WERI-Rb-1 (cell line): ENCODE data around the gene FLOT1.

Source experiments
- DNase-seq: peaks from one replicate; pipeline ENCODE4 v3.0.0-alpha.2; 2020
- H3K27ac ChIP-seq: fragments of 250-450 bp; sonication (Bioruptor Pico); 2 replicates; pipeline ENCODE4 v1.5.1; 2020; ENCODE audit warnings: mild to moderate bottlenecking, moderate library complexity
- H3K27me3 ChIP-seq: fragments of 250-450 bp; sonication (Bioruptor Pico); 2 replicates; pipeline ENCODE4 v1.5.1; 2021; ENCODE audit warnings: mild to moderate bottlenecking, low read depth, moderate library complexity; ENCODE audit not compliant: insufficient read depth, severe bottlenecking
- H3K36me3 ChIP-seq: fragments of 250-450 bp; sonication (Bioruptor Pico); 2 replicates; pipeline ENCODE4 v1.5.1; 2020; ENCODE audit warnings: mild to moderate bottlenecking, moderate library complexity
- H3K4me3 ChIP-seq: 2 replicates; pipeline ENCODE4 v1.5.1; 2011; ENCODE audit warnings: low read depth, mild to moderate bottlenecking, control low read depth, low read length
- H3K9me3 ChIP-seq: fragments of 250-450 bp; sonication (Bioruptor Pico); 2 replicates; pipeline ENCODE4 v1.5.1; 2021; ENCODE audit warnings: mild to moderate bottlenecking, moderate library complexity; ENCODE audit not compliant: severe bottlenecking
- CTCF ChIP-seq: IDR thresholded peaks from 2 replicates; pipeline ENCODE4 v1.5.1; 2011; ENCODE audit warnings: low read depth, mild to moderate bottlenecking, control low read depth, inconsistent platforms, low read length

FLOT1 gene

GRCh38 chr6:30689985-30690384 is 52.5 kb downstream of the FLOT1 start:
- H3K4me3 ChIP-seq: peak overlapping the region; percentile 91
- peaks cover 28% of the 10 kb centered on the region for H3K36me3 ChIP-seq
- H3K27me3 ChIP-seq: no peaks in the 10 kb centered on the region
- H3K9me3 ChIP-seq: no peaks in the 10 kb centered on the region
- H3K27ac ChIP-seq: peak overlapping the region; percentile 91
- no peak for DNase-seq
- TF ChIP-seq CTCF: no peak

GRCh38 chr6:30689022-30689865 is 53.2 kb downstream of the FLOT1 start:
- no peak for TF ChIP-seq CTCF
- Histone ChIP-seq H3K27ac (peak overlapping the region; percentile 98), H3K4me3 (peak overlapping the region; percentile 91; the same call in 1 of the 2 replicates), H3K27me3 (no peaks in the 10 kb centered on the region), H3K9me3 (no peaks in the 10 kb centered on the region), H3K36me3 (peaks cover 32% of the 10 kb centered on the region)
- no peak for DNase-seq

- TF ChIP-seq CTCF: no peak
- H3K36me3 ChIP-seq: peaks cover 36% of the 10 kb centered on the region
- H3K9me3 ChIP-seq: no peaks in the 10 kb centered on the region
- H3K27me3 ChIP-seq: no peaks in the 10 kb centered on the region
- DNase-seq: no peak
- H3K4me3 ChIP-seq: no peak overlapping the region; the same call in 1 of the 2 replicates
- H3K27ac ChIP-seq: peak overlapping the region; percentile 98
Observed at GRCh38 chr6:30688569-30688968, 53.9 kb downstream of the FLOT1 start.

- peak; percentile 22; the same call in 1 of the 2 replicates for TF ChIP-seq CTCF
- peak overlapping the region; percentile 77 for H3K4me3 ChIP-seq
- peak overlapping the region; percentile 98 for H3K27ac ChIP-seq
Observed at GRCh38 chr6:30687659-30688431, 54.6 kb downstream of the FLOT1 start.

GRCh38 chr6:30686908-30687658 is 55.4 kb downstream of the FLOT1 start:
- no peak for TF ChIP-seq CTCF
- H3K9me3 ChIP-seq: no peaks in the 10 kb centered on the region
- DNase-seq: peak; percentile 100
- H3K36me3 ChIP-seq: peaks cover 48% of the 10 kb centered on the region
- no peaks in the 10 kb centered on the region for H3K27me3 ChIP-seq
- H3K4me3 ChIP-seq: peak overlapping the region; percentile 77
- peak overlapping the region; percentile 98 for H3K27ac ChIP-seq

More at GRCh38 chr6:30687659-30688431, 54.6 kb downstream of the FLOT1 start:
- Histone ChIP-seq H3K9me3 (no peaks in the 10 kb centered on the region), H3K36me3 (peaks cover 43% of the 10 kb centered on the region), H3K27me3 (no peaks in the 10 kb centered on the region)
- peak; percentile 45 for DNase-seq
